Stomach (tissue), 4 donors: ENCODE data around the gene YAF2.

Source experiments
- CTCF ChIP-seq, 7 experiments: fragments of 450-650 bp in 4 of 7; fragments of 200-600 bp in 3 of 7; sonication (generic) in 3 of 7; IDR thresholded peaks; one replicate each; pipeline ENCODE4 v1.5.1; 2016 to 2019; ENCODE audit warnings: antibody characterized with exemption in 7 of 7, control low read depth in 2 of 7, mild to moderate bottlenecking in 1 of 7
- EP300 ChIP-seq: sonication (generic); formaldehyde crosslinking; IDR thresholded peaks from one replicate; pipeline ENCODE4 v1.6.1; 2017; ENCODE audit warnings: antibody characterized with exemption
- POLR2A ChIP-seq, 4 donors: fragments of 450-650 bp; IDR thresholded peaks; one replicate each; pipeline ENCODE4 v1.6.1; 2016; ENCODE audit warnings: antibody characterized with exemption in 4 of 4, control low read depth in 2 of 4, mild to moderate bottlenecking in 1 of 4, moderate library complexity in 1 of 4

- TF ChIP-seq CTCF (IDR thresholded peaks at IDR 0.05) (no peak), POLR2A (IDR thresholded peaks at IDR 0.05) (no peak), EP300 (no peak)
Observed at GRCh38 chr12:42173961-42174521, 64.0 kb downstream of the YAF2 start.
